CD4-positive, alpha-beta T cell treated with Interleukin-1 beta for 1 hour (primary cell): ENCODE data around the gene STAT1.
A peak's percentile ranks its signal among the peaks of the same experiment; 100 is the strongest.
"Not testable (repeated sequence)": the region's sequence is repeated elsewhere in the genome, so short reads cannot be mapped to it uniquely, and the experiment has no call there.

Source experiments
- DNase-seq, 2 donors: peaks; one replicate each; pipeline ENCODE4 v3.0.0-alpha.2; 2020 to 2022

STAT1 gene

DNA sequence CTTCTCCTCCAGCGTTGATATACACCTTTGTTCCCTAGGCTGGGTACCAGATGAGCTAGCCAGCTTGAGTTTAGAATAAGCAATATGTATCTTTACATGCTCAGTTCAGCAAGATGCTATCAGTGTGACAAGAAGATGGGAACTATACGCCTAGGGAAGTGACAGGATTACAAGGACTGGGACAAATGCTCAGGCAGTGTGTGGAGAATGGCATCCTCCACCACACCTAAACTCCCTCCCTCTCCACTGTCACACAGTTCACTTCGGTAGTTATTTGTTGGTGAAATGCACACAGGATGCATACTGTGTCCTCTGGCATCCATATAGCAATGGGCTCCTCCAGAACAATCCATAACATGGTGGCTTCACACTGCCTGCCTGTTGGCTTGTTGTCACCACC lies 7.7 kb downstream of the STAT1 start:
- DNase-seq, result no peak

DNA sequence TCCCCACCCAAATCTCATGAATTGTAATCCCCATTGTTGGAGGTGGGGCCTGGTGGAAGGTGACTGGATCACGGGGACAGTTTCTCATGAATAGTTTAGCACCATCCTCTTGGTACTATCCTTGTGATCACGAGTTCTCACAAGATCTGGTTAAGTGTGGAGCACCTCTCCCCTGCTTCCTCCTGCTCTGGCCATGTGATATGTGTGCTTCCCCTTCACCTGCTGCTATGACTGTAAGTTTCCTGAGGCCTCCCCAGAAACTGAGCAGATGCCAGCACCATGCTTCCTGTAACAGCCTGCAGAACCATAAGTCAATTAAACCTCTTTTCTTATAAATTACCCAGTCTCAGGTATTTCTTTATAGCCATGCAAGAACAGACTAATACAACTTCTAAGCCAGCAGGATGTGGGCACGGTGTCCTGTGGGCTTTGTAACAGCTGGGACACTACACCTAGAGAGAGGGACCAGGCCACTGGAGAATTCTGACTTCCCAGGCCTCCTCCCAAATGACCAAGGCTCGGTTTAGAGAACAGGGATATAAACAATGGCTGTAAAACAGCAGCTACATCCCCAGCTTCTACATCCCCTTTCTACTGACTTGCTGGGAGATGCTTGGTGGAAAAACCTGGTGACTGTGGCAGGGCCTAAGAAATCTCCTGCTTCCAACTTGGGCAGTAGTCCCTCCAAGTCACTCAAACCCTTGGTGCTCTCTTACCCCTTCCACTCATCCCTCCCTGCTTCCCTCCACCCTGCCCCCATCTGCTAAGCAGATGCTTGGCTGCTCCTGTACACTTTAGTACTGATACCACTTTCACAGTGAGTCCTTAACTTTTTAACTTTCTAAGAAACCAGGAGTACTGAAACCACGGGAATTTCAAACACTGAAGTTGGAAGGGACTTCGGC lies 10.3 kb downstream of the STAT1 start:
- DNase-seq, result no peak

DNA sequence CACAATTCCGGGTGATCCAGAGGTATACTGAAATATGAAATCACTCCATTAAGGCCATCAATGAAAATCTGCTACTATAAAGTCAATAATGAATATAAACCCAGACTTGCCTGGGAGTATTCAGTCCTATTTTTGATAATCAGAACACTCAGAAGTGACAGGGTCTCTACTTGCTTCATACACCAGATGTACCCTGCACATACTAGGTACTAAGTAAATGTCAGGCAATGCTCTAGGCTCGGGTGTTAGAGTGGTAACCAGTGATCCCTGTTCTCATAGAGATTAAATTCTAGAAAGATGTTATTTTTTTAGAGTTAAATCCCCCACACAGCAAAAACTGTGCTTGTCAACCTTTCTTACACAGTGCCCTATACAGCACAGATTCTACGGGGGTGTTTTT lies 12.3 kb downstream of the STAT1 start:
- DNase-seq, result no peak

DNA sequence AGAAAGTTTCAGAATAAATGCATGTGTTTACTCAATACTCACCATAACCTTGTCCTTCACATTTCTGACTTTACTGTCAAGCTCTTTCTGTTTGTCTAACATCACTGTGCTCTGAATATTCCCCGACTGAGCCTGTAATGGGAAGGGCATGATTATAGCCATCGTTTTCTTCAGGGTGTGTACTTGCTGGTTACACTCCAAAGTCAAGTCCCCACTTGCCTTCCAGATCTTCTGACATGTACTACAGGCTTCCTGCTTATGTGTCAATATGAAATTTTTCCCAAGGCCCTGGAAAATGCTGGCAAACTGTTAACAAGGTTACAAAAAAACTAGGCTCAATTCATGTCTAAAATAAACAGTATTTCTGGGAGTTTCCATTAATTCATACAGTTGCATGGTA lies 12.9 kb downstream of the STAT1 start:
- no peak for DNase-seq

DNA sequence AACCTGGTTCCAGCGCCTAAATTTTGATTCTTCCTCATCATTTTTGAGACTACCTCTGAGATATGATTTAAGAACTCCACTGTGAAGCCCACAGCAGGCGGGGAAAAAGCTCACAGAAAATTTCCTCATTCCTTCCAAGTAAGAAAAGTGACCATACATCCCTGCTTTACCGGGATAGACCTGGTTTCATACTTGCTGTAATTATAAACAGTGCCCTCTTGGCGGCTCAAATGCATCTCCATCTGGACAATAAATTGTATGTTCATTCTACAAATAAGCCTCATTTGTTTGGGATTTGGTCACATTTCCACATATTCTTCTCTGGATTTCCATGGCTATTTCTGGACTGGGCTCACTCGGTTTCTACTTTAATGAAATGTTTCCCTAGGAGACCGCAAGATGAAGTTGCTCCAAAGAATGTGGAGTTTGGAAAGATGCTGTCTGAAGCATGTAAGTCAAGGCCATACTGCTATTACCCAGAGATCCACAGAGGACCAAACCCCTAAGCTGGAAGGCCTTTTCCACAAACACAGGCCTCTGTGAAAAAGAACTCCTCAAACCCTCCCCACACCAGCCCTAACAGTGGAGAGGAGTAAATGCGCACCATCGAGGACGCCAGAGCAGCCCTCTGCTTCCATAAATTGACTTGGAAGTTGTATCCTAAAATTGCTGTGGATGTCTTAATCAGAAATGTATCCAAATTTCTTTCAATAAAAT lies 13.9 kb downstream of the STAT1 start:
- no peak for DNase-seq

DNA sequence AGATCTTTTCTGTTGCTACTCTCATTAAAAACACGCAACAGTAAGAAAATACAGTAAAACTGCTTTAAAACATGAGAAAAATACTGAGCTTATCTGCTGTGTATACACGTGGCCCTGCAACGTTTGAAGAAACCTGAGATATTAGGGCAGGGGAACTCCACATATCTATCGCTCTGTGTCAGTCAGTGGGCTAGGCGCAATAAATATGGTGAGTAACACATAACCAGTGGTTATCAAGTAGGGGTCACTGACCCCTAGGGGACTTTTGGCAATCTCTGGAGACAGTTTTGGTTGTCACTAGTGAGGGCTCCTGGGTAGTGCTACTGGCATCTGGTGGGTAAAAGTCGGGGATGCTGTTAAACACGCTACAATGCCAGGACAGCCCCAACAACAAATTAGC lies 14.9 kb downstream of the STAT1 start:
- DNase-seq, result no peak

DNA sequence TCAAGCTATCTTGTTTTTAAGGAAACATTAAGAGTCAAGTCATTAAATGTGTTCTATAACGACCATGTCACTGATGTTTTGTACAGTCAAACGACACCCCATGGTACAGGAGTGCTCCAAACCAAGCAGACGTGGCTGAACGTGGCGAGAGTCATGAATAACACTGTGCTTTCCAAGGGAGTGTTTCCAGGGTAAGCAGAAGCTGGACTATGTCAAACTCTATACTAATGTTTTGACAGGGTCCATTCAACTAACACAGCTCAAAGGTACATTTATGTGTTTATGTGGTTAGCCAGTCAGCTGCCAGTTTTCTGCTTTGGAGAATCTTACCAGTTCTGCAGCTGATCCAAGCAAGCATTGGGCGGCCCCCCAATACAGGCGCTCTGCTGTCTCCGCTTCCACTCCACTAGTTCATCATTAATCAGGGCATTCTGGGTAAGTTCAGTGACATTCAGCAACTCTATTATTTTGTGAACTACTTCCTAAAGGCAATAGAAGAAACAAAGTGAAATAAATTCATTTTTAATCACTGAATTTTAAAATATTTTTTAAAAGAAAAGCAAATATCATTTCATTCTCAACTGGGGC lies 16.4 kb downstream of the STAT1 start:
- DNase-seq, result no peak

DNA sequence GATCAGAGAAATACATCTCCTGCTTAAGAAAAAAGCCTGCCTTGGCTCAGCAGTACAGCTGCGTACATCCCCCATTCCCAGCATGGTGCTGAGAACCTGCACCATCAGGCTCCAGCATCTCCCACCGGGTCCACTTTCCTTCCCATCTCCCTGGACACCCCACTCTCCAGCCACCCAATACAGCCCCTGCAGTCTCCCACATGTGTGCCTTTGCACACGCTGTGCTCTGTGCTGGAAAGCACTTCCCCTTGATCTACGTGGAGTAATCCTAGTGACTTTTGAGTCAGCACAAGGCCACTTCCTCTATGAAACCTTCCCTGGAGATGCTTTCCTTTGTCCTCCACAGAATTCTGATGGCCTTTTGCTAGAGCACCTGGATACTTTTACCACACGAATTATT lies 17.0 kb downstream of the STAT1 start:
- no peak for DNase-seq

DNA sequence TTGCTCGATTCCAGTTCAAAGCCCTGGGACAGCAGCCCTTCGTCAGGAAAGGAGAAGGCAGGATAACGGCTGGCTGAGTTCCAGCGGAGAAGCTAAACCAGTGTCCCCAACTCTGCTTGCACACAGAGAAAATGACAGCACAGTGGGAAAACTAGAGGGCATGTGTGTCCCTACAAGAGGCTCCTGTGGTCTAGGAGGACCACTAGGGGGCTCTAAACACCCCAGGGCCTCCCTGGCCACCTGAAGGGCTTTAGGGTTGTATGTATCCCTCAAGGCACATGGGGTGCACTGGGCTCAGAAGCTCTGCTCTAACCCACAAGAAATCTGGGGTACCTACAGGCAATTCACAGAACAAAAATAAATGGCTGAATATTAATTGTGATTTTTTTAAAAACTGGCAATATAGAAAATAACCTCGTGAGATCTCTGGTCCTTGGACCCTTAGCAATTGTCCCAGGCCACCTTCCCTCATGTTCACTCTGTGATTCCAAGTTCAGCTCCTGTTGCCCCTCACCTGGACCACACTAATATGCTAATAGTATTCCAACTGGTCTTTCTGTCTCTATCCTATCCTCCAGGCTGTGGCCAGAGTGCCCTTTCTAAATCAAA lies 17.5 kb downstream of the STAT1 start:
- DNase-seq, result peak; percentile 41 to 57

DNA sequence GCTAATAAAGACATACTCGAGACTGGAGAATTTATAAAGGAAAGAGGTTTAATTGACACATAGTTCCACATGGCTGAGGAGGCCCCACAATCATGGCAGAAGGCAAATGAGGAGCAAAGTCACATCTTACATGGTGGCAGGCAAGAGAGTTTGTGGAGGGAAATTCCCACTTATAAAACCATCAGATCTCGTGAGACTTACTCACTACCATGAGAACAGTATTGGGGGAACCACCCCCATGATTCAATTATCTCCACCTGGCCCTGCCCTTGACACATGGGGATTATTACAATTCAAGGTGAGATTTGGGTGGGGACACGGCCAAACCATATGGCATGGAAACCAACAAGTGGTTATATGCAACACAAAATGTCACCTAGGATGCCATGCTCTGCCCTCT lies 18.7 kb downstream of the STAT1 start:
- DNase-seq, result not testable (repeated sequence)

DNA sequence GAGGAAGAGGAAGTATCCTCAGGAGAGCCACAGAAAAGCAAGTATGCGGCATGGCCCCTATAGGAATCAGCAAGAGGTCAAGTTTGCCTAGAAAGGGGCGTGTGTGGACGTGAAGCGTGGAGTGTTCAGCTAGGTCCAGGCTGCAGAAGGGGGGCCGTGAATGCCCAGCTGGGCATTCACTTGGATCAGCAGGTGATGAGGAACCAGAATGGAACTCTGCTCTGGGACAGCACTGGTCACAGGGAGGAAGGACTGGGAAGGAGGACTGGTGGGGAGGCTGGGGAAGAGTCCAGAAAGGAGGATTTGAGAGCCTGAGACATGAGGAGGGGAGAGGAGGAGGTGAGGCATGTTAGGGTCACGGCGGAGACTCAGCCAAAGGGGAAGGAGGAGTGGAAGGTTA lies 19.8 kb downstream of the STAT1 start:
- no peak for DNase-seq

DNA sequence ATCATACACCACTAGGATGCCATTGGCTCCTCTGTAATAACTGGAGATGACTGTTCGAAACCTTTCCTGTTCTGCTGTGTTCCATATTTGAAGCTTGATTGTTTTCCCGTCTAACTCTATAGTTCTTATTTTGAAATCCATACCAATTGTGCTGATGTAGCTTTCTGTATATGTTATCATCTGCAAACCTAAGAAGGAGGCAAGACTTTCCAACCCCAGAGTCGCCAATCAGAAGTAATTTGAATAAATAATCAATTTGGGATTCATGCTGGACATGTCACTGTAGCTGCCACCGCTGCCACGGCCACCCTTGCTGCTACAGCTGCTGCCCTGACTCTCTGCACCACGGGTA lies 20.7 kb downstream of the STAT1 start:
- no peak for DNase-seq

DNA sequence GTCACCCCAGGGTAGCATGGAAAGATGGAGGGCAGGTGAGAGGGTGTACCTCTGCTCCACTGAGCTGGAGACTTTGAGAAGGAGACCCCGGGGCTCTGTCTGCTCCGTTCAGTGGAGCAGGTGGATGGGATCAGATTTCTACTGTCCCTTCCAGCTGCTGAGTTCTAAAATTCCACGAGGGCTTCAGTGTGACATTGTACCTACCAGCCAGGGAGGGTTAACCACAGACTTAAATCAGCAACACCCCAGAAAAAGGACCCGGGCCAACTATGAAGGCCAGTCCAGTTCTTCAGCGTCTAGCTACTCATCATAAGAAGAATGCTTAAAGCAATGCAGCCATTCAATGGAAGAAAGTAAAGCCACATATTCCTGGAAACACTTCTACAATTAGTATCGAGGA lies 23.8 kb downstream of the STAT1 start:
- DNase-seq, result no peak

DNA sequence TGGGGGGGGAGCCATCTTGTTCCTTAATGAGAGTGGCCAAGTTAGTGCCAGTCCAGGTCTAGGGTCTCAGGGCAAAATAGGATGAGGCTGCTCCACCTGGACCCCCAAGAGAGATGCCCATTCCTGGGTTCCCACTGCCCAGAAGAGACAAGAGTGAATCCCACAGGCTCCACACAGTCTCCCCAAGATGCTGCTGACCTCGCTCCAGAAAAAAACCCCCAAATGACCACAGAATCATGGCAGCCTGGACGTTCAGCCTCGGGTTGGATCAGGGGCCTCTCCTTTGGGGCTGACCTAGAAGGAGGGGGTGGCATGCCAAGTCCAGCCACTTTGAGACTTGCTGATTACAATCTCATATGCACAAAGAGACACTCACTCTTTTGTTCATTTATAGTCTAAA lies 25.1 kb downstream of the STAT1 start:
- DNase-seq, result no peak

DNA sequence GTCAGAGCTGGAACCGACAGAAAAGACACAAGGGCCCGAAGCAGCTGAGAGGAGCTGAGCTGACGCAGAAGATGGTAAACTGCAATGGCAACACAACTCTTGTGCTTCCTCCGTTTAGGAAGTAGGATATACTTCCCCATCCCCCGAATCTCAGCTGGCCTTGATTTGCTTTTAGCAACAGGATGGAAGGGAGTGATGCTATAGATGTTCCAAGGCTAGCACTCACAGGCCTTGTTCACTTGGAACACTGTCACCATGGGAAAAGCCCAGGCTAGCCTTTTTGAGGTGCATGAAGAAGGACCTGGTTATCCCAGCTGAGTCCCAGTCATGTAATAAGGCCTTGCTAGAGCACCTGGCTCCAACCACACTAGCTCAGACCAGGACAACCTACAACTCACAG lies 26.0 kb downstream of the STAT1 start:
- DNase-seq, result no peak

DNA sequence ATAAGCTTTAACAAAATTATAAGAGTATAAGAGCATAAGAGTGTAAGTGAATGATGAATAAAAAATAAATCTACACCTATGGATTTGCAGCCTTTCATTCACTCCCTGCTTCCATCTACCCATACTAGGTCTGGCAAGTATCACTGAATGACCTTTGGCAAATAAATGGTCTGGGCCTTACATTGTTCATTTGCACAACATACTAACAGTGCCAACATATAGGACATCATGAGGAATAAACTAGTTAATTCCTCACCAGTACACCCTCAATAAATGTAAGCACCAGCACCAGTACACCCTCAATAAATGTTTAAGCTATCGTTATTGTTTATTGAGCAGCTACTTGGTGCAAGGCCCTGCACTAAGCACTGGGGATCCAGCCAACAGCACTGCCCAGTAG lies 26.9 kb downstream of the STAT1 start:
- no peak for DNase-seq

DNA sequence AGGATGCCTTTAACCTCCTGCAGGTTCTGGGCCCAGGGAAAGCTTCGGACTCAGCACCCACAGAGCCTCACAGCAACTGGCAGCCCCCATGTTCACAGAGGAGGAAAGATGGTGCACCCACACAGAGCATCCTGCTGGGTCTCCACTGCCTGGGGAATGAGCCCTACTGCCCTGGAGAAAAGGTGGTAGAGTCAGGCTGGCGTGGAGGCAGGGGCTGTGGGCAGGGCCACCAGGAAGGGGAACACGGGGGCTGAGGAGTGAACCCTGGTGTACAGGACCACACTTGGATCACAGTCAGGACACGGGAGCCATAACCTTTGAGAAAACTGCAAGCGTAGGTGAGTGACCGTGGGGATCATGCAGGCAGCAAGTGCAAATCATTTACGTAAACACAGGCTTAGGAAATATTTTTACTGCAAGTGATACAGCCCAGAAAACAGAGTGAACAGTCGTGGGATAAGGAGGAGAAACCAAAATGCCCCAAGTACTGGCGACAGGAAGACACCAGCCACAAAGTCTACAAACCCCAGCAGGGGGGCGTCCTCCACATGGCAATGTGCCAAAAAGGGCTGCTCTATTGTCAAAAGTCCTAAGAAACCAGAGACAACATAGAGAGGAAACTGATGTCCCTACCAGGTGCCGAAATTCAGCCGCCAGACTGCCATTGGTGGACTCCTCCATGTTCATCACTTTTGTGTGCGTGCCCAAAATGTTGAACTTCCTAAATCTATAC lies 27.6 kb downstream of the STAT1 start:
- no peak for DNase-seq

DNA sequence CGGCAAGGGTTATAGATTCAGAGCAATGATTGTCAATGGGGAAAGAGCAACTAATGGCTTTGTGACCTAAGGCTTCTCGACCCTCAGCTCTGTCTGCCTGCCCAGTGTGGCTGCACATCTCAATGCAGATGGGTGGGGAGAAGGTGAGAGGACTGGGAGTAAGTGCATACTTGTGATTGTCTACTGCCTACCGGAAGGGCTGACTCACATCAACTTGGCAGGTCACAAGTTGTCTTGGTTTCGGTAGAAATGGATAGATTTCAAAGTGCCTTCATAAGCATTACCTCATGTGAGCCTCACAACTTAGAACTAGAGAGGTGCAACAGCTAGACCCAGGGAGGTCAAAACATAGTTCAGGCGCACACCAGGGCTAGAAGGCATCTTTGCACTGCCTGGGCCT lies 29.4 kb downstream of the STAT1 start:
- no peak for DNase-seq

DNA sequence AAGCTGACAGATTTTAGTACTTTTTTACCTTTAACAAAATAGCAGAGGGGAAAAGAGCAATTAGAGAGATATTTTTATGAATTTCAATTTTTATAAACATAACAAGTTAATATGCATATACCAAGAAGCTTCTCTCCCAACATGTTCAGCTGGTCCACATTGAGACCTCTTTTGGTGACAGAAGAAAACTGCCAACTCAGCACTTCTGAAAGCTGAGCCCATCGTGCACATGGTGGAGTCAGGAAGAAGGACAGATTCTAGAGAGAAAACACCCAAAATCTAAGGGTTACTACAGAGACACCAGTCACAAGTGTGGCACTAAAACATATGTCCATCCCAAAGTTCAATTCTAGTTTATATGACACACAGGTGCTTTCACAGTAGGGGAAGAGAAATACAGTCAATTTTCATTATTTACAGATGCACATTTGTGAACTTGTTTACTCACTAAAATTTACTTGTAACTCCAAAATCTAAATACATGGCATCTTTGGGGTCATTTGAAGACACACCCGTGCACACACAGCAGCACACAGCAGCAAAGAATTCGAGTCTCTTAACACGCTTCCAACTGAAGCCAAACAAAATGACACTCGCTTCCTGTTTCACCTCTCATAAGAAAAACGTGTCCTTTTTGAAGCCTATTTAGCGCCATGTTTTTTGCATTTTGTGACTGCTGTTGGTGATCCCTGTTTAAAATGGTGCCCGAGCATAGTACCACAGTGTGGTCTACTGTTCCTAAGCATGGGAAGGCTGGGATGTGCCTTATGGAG lies 31.5 kb downstream of the STAT1 start:
- no peak for DNase-seq

DNA sequence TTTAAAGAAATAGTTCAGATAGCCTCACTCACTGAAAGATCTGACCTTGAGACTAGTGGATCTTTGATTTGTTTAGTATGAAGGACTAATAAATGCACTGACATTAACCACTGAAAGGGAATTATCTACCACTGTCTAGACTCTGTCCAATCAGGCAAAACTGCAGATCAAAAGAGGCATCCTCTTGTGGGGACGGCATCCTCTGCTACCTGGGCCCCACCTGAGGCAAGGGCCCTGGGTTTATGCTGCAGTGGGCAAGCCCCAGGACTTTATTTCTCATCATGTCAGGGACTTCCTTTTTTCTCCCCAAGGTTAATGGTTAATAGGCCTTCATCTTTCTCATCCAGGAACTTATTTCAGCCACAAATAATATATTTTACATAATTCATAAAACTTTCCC lies 32.2 kb downstream of the STAT1 start:
- no peak for DNase-seq

DNA sequence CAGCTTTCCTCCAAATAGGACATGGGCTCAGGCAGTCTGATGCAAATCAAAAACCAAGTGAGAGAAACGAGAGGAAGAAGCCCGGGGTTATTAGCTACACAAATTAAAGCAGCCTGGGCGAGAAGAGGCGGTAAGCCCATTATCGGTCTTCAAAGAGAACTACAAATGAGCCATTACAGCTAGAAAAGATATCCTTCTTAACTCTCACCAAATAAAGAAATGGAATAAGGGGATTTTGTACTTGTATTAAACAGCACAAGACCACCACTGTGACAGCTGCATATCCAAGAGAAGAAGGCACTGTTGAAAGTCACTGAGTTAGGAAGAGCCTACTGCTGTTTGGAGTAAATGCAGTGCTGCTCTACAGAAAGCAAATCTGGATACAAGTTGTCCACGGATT lies 32.6 kb downstream of the STAT1 start:
- DNase-seq, result no peak

DNA sequence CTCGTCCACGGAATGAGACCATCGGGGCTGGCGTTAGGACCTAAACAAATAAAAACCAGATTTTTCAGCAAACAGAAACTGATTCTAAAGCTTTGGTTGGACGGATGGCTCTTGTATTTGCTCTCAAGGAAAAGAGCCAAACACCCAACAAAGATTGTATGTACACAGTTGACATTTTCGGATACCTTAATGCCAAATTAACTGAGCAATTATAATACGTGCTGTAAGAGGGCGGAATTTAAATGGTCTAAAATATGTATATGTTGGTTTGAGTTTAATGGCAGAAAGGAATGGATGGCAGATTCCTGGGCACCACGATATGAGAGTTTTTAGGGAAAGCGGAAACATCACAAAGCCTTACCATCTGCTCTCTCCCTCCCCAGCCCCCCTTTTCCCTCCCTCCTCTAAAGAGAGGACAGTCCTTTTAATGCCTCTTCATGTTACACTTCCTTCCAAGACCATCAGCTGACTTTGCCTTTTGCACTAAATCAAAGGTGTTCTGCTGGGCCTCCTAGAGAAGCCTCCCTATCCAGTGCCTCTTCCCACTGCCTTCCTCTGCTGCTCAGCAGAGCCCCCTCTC lies 33.3 kb downstream of the STAT1 start:
- DNase-seq, result no peak
